TTC549 (cell line): ENCODE measurements around the gene DOHH.
"Not testable (repeated sequence)": the region's sequence is repeated elsewhere in the genome, so short reads cannot be mapped to it uniquely, and the experiment has no call there.

ENCODE experiments used
- FAIRE-seq: peaks from 2 replicates; lab custom pipeline; 2012; peaks lifted over from hg19 to GRCh38; lab: Jason Lieb, UNC

Gene DOHH

DNA sequence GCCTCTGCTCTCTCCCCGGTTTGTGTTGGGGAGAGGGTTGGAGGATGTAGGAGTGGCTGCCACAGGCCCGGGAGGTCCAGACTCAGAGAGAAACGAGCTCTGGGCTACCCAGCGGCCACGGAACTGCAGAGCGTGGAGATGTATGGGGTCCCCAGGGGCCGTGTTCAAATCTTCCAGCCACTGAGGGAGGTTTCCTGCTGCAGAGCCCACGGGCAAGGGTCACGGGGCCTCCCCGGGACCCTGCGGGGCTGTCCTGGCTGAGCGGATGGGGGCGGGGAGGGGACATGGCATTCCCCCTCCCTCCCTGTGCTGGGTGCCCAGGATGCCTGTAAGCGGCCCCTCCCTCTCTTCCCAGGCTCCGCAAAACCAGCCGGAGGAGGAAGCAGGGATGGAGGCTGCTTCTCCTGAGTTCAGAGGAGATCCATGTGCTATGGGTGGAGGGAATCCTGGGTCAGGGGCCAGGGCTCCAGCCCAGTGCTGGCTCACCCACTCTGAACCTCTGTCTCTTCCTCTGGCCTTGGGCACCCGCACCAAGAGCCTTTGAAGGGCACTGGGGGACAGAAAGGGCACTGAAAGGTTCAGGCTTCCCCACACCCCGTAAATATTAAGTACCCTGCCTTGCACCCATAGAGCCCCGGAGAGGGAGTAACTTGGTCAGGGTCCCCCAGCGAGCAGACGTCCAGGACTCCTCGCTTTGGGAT lies 42.8 kb downstream of the DOHH start:
- no peak for FAIRE-seq

DNA sequence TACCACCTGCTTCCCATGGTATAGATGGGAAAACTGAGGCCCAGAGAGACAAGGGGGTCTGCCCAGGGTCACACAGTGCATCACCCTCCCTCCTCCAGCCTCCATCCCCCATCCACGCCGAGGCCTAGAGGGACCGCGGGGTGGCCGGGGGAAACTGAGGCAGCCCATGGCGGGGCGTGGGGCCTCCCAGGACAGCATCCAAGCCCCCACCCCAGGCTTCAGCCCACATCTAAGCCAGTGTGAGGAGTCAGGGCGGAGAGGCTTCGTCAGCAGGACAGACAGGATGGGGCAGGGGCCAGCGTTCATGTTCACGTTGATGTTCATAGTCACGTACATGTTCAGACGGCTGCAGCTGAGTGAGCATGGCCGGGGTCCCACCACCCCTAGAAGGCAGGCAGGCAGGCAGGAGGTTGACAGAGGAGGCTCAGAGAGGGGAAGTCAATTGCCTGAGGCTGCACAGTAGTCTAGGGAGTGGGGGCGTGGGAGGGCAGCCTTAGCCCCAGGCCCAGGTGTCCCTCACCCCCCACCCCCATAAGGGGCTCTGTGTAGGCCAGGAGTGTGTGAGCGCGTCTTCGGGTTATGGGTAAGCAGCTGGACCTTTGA lies 43.4 kb downstream of the DOHH start:
- no peak for FAIRE-seq

DNA sequence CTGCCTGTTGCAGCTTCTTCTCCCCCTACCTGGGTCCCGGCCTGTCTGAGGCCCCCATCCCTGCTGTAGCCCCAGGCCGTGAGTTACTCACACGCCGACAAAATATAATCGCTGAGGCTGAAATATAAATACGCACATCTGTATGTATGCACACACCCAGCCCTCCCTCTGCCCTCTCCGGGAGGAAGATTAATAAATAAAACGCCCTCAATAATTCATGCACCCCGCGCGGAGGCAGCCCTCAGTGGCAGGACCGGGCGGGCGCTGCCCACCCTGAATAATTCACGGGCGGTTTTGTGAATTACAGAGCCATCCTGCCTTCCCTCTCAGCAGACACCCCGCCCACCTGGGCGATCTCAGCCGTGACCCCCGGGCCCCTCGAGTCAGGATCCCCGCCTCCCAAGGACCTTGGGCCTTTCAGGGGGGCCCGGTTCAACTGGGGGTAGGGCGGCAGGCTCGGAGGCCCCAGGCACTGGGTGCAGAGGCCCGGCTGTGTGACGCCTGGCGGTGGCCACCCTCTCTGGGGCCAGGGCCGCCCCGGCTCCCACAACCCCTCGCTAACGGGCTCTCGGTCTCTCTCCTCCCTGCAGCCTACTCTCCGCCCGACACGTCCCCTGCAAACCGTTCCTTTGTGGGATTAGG lies 44.4 kb downstream of the DOHH start:
- FAIRE-seq = no peak

DNA sequence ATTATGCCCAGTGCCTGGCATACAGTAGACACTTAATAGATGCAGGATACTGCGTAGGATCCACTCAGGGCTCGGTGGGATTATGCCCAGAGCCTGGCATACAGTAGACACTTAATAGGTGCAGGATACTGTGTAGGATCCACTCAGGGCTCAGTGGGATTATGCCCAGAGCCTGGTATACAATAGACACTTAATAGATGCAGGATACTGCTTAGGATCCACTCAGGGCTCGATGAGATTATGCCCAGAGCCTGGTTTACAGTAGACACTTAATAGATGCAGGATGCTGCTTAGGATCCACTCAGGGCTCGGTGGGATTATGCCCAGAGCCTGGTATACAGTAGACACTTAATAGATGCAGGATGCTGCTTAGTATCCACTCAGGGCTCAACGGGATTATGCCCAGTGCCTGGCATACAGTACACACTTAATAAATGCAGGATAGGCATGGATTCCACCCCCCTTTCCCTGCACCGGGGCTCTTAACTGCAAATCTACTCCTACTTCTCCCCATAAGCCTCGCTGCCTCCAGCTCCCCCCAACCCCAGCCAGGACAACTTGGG lies 45.0 kb downstream of the DOHH start:
- no peak for FAIRE-seq

DNA sequence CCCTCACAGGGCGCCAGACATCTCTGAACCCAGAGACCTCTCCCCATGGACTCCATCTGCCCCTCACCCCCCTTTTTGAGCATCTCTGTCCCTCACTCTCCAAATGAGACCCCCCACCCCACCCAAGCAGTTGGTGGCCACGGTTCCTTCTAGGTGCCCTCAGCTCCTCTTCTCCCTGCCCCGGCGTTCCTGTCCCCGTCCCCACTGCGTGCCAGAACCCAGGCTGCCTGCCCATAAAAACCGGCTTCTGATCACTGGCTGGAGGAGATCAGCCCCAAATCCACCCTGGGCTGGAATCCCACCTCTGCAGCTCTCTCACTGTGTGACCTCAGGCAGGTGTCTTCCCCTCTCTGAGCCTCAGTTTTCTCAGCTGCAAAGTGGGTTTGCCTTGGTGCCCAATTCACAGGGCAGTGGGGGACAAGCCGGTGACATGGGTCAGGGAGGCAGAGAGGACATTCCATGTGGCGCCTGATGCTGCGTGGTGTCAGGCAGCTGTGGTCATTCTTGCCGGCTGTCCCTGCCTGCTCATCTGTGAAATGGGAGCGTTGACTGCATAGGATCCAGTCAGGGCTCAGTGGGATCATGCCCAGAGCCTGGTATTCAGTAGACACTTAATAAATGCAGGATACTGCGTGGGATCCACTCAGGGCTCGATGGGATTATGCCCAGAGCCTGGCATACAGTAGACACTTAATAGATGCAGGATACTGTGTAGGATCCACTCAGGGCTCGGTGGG lies 45.6 kb downstream of the DOHH start:
- FAIRE-seq = no peak

DNA sequence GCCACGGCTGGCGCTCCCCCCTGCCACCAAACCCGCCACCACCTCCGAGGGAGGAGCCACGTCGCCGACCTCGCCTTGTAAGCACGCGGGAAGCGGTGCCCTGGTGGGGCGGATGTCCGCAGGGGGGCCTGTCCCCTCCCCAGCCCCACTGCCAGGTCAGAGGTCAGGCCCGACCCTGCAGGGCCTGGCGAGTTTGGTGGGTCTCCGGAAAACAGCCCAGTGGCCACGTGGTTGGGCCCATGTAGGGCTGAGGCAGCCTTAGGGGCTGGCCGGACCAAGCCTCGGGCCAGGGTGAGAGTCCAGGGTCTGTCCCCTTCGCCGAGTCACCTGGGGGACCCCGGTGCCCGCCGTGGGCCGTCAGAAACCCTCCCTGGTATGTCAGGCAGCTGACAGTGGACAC lies 46.6 kb downstream of the DOHH start:
- no peak for FAIRE-seq

DNA sequence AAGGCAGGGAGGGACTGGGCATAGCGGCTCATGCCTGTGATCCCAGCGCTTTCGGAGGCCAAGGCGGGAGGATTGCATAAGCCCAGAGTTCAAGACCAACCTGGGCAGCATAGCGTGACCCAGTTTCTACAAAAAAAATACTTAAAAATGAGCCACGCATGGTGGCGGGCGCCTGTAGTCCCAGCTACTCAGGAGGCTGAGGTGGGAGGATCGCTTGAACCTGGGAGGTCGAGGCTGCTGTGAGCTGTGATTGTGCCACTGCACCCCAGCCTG lies 47.6 kb downstream of the DOHH start:
- FAIRE-seq = not testable (repeated sequence)

DNA sequence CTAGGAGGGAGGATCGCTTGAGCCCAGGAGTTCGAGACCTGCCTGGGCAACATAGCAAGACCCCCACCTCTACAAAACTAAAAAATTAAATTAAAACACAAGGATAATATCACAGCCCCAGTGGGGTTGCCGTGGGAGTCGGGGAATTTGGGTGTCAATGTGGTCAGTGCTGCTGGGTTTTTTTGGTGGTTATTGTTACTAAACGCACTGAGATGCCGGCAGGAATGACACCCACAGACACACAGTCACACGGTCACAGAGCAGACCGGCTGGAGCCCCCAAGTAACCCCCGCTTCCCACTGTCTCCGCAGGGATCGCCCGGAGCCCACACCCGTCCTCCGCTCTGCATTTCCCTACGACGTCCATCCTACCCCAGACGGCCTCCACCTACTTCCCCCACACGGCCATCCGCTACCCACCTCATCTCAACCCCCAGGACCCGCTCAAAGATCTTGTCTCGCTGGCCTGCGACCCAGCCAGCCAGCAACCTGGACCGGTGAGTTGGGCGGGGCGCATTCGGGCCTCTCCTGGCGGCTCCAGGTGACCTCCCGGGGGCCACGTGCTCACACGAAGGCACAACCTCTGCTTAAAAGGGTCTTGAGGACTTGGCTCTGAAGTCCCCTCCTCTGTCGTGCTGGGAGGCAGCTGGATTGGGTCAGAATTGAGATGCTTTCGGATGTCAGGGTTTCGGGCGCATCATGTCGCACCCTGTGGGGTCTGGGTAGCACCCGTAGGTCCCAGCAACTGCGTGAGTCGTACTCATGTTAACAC lies 48.1 kb downstream of the DOHH start:
- FAIRE-seq = no peak

DNA sequence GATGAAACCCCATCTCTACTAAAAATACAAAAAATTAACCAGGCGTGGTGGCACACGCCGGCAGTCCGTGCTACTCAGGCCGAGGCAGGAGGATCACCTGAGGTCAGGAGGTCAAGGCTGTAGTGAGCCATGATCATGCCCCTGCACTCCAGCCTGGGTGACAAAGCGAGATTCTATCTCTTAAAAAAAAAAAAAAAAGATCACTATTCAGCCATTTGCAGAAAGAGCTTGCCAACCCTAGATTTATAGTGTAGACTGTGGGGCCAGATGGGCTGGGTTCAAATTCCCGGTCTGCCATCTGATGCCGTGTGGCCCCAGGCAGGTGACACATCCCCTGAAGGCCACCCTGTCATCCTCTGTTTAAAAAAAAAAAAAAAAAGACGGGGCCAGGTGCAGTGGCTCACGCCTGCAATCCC lies 49.0 kb downstream of the DOHH start:
- FAIRE-seq = no peak

DNA sequence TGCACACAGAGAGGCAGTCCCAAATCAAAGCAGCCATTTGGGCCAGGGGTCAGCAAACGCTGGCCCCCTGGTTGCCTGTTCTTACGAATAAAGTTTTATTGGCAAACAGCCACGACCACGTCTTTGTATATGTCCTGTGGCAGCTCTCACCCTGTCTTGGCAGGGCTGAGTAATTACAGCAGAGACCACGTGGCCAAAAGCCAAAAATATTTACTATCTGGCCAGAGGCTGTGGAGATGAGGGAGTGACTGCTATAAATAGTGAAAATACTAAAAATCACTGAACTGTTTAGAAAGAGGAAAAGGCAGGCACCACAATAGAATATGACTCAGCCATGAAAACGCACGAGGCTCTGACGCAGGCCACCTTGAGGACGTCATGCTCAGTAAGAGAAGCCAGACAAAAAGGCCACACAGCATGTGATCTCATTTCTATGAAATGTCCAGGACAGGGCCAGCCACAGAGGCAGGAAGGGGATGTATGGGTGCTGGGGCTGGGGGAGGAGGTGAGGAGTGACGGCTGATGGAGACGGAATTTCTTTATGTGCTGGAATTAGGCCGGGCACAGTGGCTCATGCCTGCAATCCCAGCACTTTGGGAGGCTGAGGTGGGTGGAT lies 49.6 kb downstream of the DOHH start:
- no peak for FAIRE-seq

DNA sequence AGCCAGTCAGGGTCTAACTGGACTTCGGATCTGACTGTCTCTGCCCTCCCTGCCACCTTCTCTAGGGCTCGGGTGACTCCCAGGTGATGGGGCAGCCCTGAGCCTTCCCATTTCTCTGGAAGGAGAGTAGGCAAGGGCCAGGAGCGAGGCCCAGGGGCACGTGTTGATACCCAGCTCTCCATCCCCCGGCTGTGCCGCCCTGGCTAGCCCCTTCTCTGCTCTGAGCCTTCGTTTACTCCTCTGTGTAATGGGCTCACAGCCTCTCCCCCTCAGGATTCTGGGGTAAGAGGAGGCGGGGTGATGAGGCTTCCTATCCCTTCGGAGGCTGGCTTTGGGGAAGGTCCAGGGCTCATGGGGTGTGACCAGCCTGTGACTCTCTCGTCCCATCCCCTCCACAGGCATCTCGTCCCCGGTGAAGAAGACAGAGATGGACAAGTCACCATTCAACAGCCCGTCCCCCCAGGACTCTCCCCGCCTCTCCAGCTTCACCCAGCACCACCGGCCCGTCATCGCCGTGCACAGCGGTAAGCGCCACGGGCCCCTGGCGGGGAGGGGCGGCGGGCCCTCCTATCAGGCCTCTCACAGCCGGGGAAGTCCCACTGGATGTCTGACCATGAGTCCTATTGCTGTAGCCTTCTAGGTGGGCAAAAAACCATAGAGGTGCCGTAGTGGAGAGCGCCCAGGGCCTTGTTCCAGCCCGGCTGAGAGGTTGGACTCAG lies 51.7 kb downstream of the DOHH start:
- FAIRE-seq = no peak

DNA sequence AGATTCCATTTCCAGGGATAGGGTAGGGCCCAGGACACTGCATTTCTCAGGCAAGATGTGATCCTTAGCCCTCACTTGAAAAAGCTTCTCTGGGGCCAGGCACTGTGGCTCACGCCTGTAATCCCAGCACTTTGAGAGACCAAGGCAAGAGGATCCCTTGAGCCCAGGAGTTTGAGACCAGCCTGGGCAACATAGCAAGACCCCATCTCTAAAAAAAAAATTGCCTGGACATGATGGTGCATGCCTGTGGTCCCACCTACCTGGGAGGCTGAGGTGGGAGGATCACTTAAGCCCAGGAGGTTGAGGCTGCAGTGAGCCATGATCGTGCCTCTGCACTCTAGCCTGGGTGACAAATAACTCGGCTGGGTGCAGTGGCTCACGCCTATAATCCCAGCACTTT lies 53.8 kb downstream of the DOHH start:
- FAIRE-seq = not testable (repeated sequence)

DNA sequence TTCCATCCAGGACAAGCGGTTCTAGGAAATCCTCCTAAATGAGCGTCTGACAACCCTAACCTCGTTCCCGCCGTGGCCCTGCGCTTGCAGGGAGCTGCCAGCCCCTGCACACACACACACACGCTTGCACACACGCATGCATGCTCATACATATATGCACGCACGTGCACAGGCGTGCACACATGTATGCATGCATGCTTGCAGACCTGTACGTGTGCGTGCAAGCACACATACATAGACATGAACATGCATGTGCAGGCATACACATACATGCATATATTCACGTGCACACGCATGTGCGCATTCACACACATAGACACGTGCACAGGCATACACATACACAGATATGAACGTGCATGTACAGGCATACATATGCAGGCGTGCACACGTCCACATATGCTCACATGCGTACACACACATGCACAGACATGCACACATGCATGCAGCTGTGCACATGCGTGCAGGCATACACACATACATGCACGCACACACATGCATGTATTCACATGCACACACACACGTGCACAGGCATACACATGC lies 55.7 kb downstream of the DOHH start:
- no peak for FAIRE-seq

DNA sequence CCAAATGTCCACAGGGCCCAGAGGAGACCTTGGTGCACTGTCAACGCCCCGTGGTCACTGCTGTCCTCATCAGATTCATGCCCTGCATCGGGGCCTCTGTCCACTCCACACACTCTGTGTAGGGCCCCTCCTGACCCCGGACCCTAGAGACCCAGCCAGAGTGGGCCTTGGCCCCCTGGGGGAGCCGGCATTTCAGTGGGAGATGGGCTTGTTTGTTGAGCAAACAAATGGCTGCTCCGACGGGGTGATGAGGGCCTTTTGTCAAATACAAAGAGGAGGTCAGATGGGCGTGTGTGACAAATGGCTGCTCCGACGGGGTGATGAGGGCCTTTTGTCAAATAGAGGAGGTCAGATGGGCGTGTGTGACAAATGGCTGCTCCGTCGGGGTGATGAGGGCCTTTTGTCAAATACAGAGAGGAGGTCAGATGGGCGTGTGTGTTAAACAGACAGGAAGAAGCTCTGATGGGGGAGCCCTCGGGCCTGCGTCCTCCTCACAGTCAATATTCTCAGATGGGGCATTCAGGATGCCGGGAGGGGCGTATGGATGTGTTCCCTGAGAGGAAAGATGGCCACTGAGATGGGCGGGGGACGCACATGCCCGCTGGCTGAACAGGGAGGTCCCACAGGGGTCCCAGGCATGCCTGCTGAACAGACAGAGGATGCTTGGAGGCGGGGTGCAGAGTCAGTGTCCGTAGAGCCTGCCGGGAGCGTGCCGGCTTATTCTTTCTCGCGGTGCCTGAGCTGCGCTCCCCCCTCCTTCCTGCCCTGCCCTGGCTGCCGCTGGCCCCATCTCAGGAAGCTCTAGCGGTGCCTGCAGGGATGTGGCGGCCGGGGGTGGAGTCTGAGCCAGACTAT lies 56.4 kb downstream of the DOHH start:
- FAIRE-seq = no peak

DNA sequence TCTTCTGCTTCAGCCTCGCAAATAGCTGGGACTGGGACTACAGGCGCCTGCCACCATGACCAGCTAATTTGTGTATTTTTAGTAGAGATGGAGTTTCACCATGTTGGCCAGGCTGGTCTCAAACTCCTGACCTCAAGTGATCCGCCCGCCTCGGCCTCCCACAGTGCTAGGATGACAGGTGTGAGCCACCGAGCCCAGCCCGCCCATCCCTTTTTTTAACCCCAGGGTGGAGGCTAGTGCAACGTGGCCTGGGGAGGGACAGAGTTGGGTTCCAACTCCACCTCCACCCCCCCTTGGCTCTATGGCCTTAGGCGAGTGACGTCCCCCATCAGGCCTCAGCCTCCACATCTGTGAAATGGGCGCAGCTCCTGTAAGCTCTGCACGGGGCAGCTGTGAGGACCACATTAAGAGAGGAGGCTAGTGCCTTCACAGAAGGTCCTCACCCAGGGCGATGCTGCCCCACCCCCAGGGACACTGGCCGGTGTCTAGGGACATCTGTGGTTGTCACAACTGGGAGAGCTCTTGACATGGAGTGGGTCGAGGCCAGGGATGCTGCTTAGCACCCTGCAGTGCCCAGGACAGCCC lies 57.9 kb downstream of the DOHH start:
- FAIRE-seq = no peak

DNA sequence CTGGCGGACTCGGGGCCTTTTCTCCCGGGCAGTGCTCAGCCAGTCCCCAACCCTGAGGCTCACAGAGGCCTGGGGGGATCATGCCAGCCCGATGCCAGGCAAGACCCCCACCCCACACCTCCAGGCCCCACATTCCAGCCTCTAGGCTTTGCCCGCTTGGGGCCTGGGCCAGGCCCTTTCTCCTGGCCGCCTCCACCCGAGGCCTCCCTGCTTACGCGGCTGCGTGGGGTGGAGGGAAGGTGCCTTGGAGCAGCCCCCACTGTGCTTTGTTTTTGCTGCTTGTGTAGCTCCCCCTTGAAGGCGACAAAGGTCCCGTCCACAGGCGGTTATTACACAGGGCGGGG lies 58.5 kb downstream of the DOHH start:
- no peak for FAIRE-seq

DNA sequence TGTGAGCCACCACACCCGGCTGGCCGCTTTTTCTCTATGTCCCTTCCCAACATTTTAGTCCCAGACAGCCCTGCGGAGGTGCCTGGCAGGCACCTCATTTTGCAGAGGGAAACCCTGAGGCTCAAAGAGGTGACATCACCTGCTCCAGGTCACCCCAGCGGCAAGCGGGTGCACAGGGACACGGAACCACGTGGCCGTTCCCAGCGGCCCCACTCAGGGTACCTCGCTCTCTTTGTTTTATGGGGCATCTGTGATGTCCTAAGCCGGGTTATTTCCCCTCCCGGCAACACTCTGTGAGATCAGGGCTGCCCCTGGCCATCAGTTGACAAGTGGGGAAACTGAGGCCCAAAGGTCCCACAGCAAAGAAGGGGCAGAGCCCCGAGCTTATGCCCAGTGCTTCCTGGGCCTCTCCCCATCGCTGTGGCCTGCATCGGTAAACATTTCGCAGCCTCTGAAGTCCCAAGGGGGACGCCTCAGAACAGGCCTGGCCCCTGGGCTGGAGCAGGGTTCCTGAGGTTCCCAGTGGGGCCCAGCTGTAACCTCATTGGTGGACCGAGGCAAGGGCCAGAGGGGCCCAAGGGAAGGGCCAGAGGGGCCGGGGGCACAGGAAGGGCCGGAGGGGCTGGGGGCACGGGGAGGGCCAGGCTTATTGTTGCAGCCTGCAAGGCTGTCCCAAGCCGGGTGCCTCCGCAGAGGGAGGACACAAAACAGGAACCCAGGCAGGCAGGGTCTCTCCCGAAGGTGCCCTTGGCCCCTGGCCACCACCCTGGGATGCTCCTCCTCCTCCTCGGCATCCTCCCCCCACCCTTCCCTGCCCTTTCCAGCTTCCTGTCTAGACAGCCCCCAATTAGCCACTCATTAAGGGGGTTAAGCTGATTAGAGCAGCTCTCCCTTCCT lies 59.1 kb downstream of the DOHH start:
- FAIRE-seq = no peak
